Jurkat, Clone E6-1 (cell line): ENCODE data around the gene CARD8.
A peak's percentile ranks its signal among the peaks of the same experiment; 100 is the strongest.

Experiments
- DNase-seq: peaks from one replicate; pipeline ENCODE4 v3.0.0-alpha.2; 2011; ENCODE audit warnings: low read depth, low spot score
- H3K4me3 ChIP-seq: 2 replicates; pipeline ENCODE4 v1.5.1; 2011; ENCODE audit warnings: mild to moderate bottlenecking, low read length, control low read depth, moderate library complexity

CARD8 gene

GRCh38 chr19:48183356-48183755 is 72.4 kb downstream of the CARD8 start:
- H3K4me3 ChIP-seq, result no peak overlapping the region
- DNase-seq, result no peak

DNA sequence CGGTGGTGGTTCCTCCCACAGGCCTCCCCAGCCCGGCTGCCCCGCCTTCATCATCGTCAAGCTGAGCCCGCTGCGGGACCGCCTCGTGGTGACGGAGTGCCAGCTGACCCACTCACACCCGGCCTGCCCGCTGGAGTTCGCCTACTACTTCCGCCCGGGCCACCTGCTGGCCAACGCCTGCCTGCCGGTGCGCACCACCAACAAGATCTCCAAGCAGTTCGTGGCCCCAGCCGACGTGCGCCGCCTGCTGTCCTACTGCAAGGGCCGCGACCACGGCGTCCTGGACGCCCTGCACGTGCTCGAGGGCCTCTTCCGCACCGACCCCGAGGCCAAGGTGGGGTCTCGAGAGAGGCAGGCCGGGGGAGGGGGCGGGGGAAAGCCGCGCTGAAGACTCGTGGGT is 73.3 kb downstream of the CARD8 start:
- H3K4me3 ChIP-seq, result no peak overlapping the region
- no peak for DNase-seq

DNA sequence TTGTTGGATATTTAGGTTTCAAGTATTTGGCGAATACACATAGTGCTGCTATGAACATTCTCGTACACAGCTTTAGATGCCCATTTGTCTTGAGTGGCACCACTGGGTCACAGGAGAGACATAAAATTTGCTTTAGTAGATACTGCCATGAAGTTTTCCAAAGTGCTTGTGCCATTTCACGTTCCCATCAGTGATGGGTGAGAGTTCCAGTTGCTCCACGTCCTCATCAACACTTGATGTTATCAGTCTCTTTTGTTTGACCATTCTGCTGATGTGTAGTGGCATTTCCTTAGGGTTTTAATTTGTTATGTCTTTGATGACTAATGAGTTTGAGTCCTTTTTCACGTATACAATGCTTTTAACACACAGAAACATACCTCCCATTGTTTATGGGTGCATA is 74.2 kb downstream of the CARD8 start:
- DNase-seq, result no peak
- no peak overlapping the region for H3K4me3 ChIP-seq

GRCh38 chr19:48176226-48176625 is 79.5 kb downstream of the CARD8 start:
- no peak for DNase-seq
- no peak overlapping the region for H3K4me3 ChIP-seq

- DNase-seq, result no peak
- no peak overlapping the region for H3K4me3 ChIP-seq
These were observed 80.1 kb downstream of the CARD8 start for GRCh38 chr19:48175578-48175977.

DNA sequence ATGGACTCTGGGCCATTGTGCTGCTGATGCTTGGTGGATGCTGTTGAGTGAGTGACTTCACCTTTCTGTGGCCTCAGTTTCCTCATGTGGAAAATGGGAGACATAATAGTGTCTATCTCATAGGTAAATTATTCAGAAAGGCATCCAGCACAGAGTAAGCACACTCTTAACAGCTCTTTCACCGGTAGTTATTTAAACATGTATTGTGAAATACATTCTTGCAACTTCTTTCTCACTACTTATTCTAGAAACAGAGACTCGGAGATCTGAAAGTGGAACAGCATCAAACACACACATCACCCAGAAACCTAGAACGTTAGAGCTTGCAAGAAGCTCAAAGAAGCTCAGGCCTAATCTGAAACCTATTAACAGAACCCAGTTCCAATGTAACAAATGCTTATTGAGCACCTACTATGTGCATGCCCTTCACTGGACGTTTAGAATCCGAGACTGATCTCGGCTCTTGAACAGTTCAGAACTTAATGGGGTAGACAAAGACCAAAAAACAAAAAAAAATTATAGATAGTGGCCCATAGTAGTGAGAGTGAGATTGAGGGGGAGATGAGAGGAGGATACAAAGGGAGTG is 81.2 kb downstream of the CARD8 start:
- DNase-seq, result no peak
- no peak overlapping the region for H3K4me3 ChIP-seq

DNA sequence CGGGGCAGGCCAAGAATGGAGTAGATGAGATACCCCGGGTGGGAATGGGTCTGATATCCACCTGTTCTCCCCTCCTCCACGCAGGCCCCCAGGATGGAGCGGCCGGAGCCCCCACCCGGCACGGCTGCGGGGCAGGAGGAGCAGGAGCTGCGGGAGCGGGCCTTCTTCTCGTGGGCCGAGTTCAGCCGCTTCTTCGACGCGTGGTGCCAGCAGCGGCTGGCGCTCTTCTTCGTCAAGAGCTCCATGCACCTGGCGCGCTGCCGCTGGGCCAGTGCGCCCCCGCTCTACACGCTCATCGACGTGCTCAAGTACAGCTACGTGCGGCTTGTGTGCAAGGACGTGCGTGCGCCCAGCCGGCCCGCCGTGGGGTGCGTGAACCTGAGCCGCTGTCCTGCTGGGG is 84.0 kb downstream of the CARD8 start:
- no peak overlapping the region for H3K4me3 ChIP-seq
- DNase-seq, result no peak

DNA sequence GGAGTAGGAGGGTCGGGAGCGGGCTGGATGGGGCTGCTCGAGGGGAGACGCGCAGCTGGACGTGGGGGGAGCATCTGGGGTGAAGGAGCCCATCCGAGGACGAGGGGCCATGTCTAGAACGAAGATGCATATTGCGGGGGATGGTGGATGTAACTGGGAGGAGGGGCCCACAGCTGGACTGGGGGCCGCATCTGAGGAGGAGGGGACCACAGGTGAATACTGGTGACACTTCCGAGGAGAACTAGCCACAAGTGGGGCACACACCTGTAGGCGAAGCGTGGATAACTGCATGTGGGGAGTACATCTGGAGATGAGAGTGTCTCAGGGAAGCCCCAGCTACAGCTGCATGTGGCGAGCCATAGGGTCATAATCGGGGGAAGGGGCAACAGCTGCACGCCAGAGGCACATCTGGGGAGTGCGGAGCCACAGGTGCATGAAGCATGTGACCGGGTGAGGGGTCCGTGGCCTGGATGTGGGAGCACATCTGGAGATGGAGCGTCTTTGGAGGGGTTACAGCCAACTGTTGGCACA is 84.8 kb downstream of the CARD8 start:
- DNase-seq, result peak; percentile 34
- H3K4me3 ChIP-seq, result peak overlapping the region; percentile 92

DNA sequence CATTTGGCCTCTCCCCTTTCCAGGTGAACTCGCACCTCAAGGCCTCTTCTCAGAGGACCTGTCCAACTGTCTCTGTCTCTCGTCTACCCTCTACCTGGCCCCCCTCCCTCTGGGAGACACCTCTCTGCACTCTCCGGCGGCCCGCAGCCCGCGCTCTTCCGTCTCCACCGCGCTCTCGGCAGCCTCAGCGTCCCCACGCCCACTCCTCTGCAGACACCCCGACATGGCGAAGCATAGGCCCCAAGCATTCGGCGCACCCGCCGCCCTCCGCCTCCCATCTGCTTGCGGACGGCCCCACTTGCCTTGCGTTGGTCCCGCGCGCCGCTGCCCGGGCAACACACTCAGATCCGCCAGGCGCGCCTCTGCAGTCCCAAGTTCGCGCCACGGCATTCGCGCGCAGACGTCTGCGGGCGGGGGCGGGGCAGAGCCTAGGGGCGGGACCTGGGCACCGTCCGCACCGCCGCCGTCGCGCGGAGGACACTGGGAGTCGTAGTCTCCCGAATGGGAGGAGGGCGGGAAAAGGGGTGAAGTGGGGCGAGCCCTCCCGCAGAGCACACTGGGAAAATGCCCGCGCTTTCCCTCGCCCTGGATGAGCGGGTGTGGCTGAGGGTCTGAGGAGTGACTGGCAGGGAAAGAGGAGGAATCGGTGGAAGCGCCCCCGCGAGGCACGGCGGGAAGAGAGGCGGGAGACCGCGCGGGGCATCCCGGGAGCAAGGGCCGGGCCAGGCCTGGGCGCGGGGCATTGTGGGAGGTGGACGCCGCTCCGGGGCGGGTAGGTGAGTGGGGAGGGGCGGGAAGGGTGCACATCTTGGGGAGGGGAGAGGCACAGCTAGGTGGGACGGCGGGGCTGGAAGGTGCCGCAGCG is 85.5 kb downstream of the CARD8 start, which contains the start of the genes LIG1 and ZSWIM9:
Gene LIG1, minus strand, starts transcription at position 406 of the 865 bp plus-strand sequence. CDS start 4,778 bp downstream, outside the sequence.
Gene ZSWIM9, plus strand, starts transcription at position 742 of the 865 bp plus-strand sequence. CDS start 1,123 bp downstream, outside the sequence.
- peak; percentile 90 for DNase-seq
- peak within 1 kb of the TSS; percentile 92 for H3K4me3 ChIP-seq

DNA sequence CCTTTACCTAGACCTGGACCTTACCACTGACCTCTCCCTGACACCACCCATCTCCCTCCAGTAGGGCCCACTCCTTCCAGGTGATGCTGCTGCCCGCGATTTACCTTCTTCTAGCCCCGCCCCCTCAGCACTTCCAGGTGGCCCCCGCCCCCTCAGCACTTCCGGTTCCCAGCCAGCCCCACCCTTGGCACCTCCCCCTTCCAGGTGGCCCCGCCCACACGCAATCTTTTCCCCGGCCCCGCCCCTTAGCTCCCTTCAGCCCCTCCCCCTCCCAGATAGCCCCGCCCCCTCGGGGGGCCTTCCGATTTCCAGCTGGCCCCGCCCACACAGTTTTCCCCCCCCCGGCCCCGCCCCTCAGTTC is 86.2 kb downstream of the CARD8 start:
- peak; percentile 48 for DNase-seq
- peak overlapping the region; percentile 92 for H3K4me3 ChIP-seq

DNA sequence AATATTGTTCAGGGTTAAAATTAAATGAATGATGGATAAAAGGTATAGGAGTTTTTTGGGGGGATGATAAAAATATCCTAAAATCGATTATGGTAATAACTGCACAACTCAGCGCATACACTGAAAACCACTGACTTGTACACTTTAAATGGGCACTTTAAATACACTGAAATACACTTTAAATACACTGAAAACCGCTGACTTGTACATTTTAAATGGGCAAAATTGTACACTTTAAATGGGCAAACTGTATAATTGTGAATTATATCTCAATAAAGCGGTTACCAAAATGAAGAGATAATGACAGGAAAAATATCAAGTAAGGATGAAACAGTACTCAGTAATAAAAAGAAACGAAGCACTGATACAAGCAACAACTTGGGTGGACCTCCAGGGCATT is 87.0 kb downstream of the CARD8 start:
- DNase-seq, result no peak
- H3K4me3 ChIP-seq, result no peak overlapping the region

DNA sequence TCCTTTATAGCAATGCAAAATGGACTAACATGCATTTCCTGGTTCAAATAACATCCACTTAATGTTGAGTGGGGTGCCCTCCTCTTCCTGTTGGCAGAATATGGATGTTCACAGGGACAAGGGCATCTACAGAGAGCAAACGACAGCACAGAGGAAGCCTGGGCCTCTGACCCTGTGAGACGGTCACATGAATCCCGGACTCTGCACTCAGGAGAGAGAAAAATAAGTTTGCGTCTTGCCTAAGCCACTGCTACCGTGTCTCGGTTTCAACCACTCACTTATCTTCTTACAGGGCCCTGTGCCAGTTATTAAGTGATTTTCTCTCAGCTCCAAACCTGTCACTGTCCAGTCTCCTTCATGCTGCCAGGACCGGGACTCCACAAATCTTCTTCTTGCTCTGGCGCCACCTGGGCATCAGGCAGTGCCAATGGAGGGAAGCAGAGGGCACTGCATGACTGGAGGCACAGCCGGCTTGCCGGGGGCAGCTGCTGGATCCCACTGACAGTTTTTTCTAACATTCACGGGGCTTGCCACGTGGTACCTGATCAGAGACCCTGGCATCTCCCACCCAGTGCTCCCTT is 97.4 kb downstream of the CARD8 start:
- DNase-seq, result no peak
- no peak overlapping the region for H3K4me3 ChIP-seq
